Measurements from ENCODE around the gene PINK1. TPM values are rescaled to one million over a fixed set of nuclear protein-coding genes. Genes with fewer than 3 reads are reported as not detected.
A peak's percentile ranks its signal among the peaks of the same experiment; 100 is the strongest.

PINK1 gene
- total and polyA plus RNA-seq, 7 experiments from 2014 or later, result 4.3 to 30.8 (median 17.0) TPM

DNA sequence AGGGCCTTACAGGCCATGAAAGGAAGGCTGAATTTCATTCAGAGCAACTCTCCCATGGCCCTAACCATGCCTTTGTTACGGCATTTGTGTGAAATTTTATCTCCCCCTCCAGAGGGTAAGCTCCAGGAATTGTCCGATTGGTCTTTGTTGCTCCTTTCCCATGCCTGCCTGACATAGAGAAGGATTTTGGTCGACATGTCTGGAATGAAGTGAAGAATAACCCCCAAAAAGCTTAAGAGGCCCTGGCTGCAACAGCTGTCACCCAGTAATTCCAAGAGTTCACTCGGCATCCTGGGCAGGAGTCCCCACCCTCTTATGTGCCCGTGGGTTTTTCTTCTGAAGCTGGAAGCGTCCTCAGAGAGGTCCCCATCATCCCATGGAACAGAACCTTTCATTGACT lies 23.7 kb upstream of the PINK1 start:
- H3K27me3 ChIP-seq (ENCODE audit: control insufficient read depth in 2 of 2, insufficient read depth in 2 of 2, low read length in 2 of 2), result no peaks in the 10 kb centered on the region
- Mint-ChIP-seq H3K4me1 (no peaks in the 10 kb centered on the region), H3K27me3 (peaks cover 0 to 9% (median 5%) of the 10 kb centered on the region in 5 donors), H3K27ac (no peak overlapping the region), H3K9me3 (no peaks in the 10 kb centered on the region), H3K4me3 (no peak overlapping the region), H3K36me3 (no peaks in the 10 kb centered on the region)
- CTCF ChIA-PET, result no interaction called here
- H3K4me1 ChIP-seq (ENCODE audit: control insufficient read depth in 2 of 2, insufficient read depth in 2 of 2, low read length in 2 of 2), result no peaks in the 10 kb centered on the region
- DNase-seq, result no peak
- POLR2A ChIA-PET, result no interaction called here
- H3K9me3 ChIP-seq (ENCODE audit: control insufficient read depth in 2 of 3, low read length in 3 of 3), result no peaks in the 10 kb centered on the region
- no peak overlapping the region for H3K27ac ChIP-seq (ENCODE audit: low read depth, low read length)
- intact Hi-C loops (cut with micrococcal nuclease), result no loop called here
- ATAC-seq, result no peak
- no peaks in the 10 kb centered on the region for H3K36me3 ChIP-seq (ENCODE audit: control insufficient read depth in 2 of 3, insufficient read depth in 3 of 3, low read length in 3 of 3)
- H3K4me3 ChIP-seq (ENCODE audit: low read length), result no peak overlapping the region

DNA sequence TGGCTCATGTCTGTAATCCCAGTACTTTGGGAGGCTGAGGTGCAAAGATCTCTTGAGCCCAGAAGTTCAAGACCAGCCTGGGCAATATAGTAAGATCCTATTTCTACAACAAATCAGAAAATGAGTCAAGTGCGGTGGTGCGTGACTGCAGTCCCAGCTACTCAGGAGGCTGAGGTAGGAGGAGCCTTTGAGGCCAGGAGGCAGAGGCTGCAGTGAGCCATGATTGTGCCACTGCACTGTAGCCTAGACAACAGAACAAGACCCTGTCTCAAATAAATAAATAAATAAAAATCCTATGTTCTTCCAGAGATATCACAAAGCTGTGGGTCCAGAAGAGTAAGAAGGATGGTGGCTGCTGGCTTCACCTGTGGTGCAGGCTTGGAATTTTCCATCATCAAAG lies 22.3 kb upstream of the PINK1 start:
- Histone ChIP-seq H3K4me1 (ENCODE audit: control insufficient read depth in 2 of 2, insufficient read depth in 2 of 2, low read length in 2 of 2) (no peaks in the 10 kb centered on the region), H3K9me3 (ENCODE audit: control insufficient read depth in 2 of 3, low read length in 3 of 3) (no peaks in the 10 kb centered on the region), H3K27ac (ENCODE audit: low read depth, low read length) (no peak overlapping the region), H3K36me3 (ENCODE audit: control insufficient read depth in 2 of 3, insufficient read depth in 3 of 3, low read length in 3 of 3) (no peaks in the 10 kb centered on the region), H3K27me3 (ENCODE audit: control insufficient read depth in 2 of 2, insufficient read depth in 2 of 2, low read length in 2 of 2) (no peaks in the 10 kb centered on the region), H3K4me3 (ENCODE audit: low read length) (no peak overlapping the region)
- DNase-seq (no peak), ATAC-seq (no peak)
- ChIA-PET CTCF (no interaction called here), POLR2A (no interaction called here)
- no peak overlapping the region for H3K4me3 Mint-ChIP-seq
- peaks cover 0 to 7% (median 3%) of the 10 kb centered on the region in 5 donors for H3K27me3 Mint-ChIP-seq
- H3K27ac Mint-ChIP-seq, result no peak overlapping the region
- intact Hi-C loops (cut with micrococcal nuclease), result no loop called here
- no peaks in the 10 kb centered on the region for H3K4me1 Mint-ChIP-seq
- no peaks in the 10 kb centered on the region for H3K9me3 Mint-ChIP-seq
- H3K36me3 Mint-ChIP-seq, result no peaks in the 10 kb centered on the region

DNA sequence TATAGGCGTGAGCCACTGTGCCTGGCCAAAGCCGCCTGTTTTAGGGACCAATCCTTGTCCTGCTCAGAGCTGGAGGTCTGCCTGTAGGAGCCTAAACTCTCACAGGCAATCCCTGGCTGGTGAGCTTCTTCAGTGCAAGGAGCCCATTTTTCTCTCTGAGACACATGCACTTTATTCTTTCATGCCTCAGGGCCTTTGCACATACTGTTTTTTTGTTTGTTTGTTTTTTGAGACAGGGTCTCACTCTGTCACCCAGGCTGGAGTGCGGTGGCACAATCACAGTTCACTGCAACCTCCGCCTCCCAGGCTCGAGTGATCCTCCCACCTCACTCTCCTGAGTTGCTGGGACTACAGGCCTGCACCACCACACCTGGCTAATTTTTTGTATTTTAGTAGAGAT lies 21.6 kb upstream of the PINK1 start:
- no peaks in the 10 kb centered on the region for H3K9me3 Mint-ChIP-seq
- ATAC-seq (no peak), DNase-seq (no peak)
- H3K27ac Mint-ChIP-seq, result no peak overlapping the region
- ChIA-PET POLR2A (no interaction called here), CTCF (no interaction called here)
- no peaks in the 10 kb centered on the region for H3K9me3 ChIP-seq (ENCODE audit: control insufficient read depth in 2 of 3, low read length in 3 of 3)
- no peaks in the 10 kb centered on the region for H3K4me1 ChIP-seq (ENCODE audit: control insufficient read depth in 2 of 2, insufficient read depth in 2 of 2, low read length in 2 of 2)
- no peaks in the 10 kb centered on the region for H3K27me3 ChIP-seq (ENCODE audit: control insufficient read depth in 2 of 2, insufficient read depth in 2 of 2, low read length in 2 of 2)
- peaks cover 0 to 13% (median 5%) of the 10 kb centered on the region in 5 donors for H3K27me3 Mint-ChIP-seq
- intact Hi-C loops (cut with micrococcal nuclease), result no loop called here
- no peak overlapping the region for H3K4me3 ChIP-seq (ENCODE audit: low read length)
- H3K27ac ChIP-seq (ENCODE audit: low read depth, low read length), result no peak overlapping the region
- no peaks in the 10 kb centered on the region for H3K36me3 Mint-ChIP-seq
- H3K4me1 Mint-ChIP-seq, result peaks cover 0 to 3% (median 0%) of the 10 kb centered on the region in 7 donors
- H3K36me3 ChIP-seq (ENCODE audit: control insufficient read depth in 2 of 3, insufficient read depth in 3 of 3, low read length in 3 of 3), result no peaks in the 10 kb centered on the region
- no peak overlapping the region for H3K4me3 Mint-ChIP-seq

DNA sequence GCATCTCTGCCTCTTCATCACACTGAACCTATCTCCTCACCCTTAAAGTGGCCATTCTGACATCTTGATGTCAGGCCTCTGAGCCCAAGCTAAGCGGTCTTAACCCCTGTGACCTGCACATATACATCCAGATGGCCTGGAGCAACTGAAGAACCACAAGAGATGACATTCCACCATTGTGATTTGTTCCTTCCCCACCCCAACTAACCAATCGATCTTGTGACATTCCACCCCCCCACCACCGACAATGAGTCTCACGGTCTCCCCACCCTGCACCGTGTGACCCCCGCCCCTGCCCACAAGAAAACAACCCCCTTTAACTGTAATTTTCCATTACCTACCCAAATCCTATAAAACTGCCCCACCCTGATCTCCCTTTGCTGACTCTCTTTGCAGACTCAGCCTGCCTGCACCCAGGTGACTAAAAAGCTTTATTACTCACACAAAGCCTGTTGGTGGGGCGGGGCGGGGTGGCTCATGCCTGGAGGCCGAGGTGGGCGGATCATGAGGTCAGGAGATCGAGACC lies 21.0 kb upstream of the PINK1 start:
- H3K4me3 Mint-ChIP-seq, result no peak overlapping the region
- no peak for DNase-seq
- Histone ChIP-seq H3K9me3 (ENCODE audit: control insufficient read depth in 2 of 3, low read length in 3 of 3) (no peaks in the 10 kb centered on the region), H3K27me3 (ENCODE audit: control insufficient read depth in 2 of 2, insufficient read depth in 2 of 2, low read length in 2 of 2) (no peaks in the 10 kb centered on the region), H3K27ac (ENCODE audit: low read depth, low read length) (no peak overlapping the region), H3K4me3 (ENCODE audit: low read length) (no peak overlapping the region), H3K36me3 (ENCODE audit: control insufficient read depth in 2 of 3, insufficient read depth in 3 of 3, low read length in 3 of 3) (no peaks in the 10 kb centered on the region), H3K4me1 (ENCODE audit: control insufficient read depth in 2 of 2, insufficient read depth in 2 of 2, low read length in 2 of 2) (no peaks in the 10 kb centered on the region)
- H3K9me3 Mint-ChIP-seq, result no peaks in the 10 kb centered on the region
- H3K36me3 Mint-ChIP-seq, result no peaks in the 10 kb centered on the region
- ATAC-seq, result no peak
- ChIA-PET POLR2A (no interaction called here), CTCF (no interaction called here)
- peaks cover 0 to 14% (median 7%) of the 10 kb centered on the region in 5 donors for H3K27me3 Mint-ChIP-seq
- H3K4me1 Mint-ChIP-seq, result peaks cover 0 to 8% (median 0%) of the 10 kb centered on the region in 7 donors
- H3K27ac Mint-ChIP-seq, result no peak overlapping the region
- intact Hi-C loops (cut with micrococcal nuclease), result no loop called here

DNA sequence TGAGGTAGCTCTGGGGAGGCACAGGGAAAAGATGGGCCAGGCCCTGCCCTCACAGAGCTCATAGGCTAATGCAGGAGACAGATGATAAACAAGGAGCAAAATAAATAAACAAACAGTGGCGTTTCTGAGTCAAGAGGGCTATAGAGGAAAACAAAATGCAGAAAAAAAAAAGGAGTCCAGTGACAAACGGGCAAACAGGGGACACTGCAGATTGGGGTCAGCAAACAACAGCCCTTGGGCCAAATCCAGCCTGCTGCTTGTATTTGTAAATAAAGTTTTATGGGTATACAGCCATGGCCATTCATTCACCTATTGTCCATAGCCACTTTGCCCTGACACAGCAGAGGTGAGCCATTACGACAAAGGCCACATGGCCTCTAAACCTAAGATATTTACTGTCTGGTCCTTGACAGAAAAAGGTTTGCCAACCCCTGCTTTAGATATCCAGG lies 19.1 kb upstream of the PINK1 start:
- Mint-ChIP-seq H3K36me3 (no peaks in the 10 kb centered on the region), H3K4me3 (no peak overlapping the region), H3K27me3 (peaks cover 0 to 12% (median 7%) of the 10 kb centered on the region in 5 donors), H3K27ac (no peak overlapping the region), H3K4me1 (peaks cover 0 to 8% (median 0%) of the 10 kb centered on the region in 7 donors), H3K9me3 (no peaks in the 10 kb centered on the region)
- intact Hi-C loops (cut with micrococcal nuclease), result no loop called here
- DNase-seq, result no peak
- no peaks in the 10 kb centered on the region for H3K36me3 ChIP-seq (ENCODE audit: control insufficient read depth in 2 of 3, insufficient read depth in 3 of 3, low read length in 3 of 3)
- H3K4me1 ChIP-seq (ENCODE audit: control insufficient read depth in 2 of 2, insufficient read depth in 2 of 2, low read length in 2 of 2), result no peaks in the 10 kb centered on the region
- ATAC-seq, result no peak
- ChIA-PET CTCF (no interaction called here), POLR2A (no interaction called here)
- no peak overlapping the region for H3K27ac ChIP-seq (ENCODE audit: low read depth, low read length)
- H3K9me3 ChIP-seq (ENCODE audit: control insufficient read depth in 2 of 3, low read length in 3 of 3), result no peaks in the 10 kb centered on the region
- no peaks in the 10 kb centered on the region for H3K27me3 ChIP-seq (ENCODE audit: control insufficient read depth in 2 of 2, insufficient read depth in 2 of 2, low read length in 2 of 2)
- H3K4me3 ChIP-seq (ENCODE audit: low read length), result no peak overlapping the region

DNA sequence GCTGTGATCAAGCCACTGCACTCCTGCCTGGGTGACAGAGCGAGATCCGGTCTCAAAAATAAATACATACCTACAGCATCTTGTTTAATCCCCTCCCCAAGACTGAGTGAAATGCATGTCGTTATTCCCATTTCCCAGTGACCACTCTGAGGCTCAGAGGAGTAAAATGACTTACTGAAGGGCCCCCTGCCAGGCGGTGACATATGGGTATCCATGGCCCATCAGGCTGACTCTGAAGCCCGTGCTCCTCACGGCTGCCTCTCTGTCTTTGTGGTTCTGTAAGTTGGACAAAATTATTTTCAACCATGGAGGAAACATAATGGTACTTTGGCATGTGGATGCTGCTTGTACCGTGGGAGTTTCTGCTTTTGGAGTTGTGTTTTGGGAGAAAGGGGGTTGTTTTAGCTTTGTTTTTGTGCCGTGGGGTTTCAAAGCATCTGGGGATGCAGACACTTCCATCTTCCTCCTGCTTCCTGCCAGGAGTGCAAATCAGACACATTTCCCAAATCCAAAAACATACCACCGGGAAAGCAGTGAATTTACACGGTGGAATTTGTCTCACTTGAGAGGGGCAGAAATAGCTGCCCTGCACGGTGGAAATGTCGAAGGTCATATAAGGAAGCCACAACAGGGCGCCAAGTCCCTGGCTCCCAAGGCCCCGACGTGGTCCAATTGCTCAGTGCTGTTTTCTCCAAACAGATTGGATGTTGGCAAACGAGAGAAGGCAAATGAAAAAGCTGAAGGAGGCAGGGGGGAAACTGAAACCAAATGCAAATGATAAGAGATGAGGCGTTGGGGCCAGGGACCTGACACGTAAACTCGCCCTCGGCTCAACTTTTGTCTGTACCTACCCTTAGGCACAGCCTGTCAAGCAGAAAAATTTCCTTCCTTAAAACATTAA lies 17.1 kb upstream of the PINK1 start:
- H3K27ac Mint-ChIP-seq, result no peak overlapping the region
- H3K9me3 Mint-ChIP-seq, result no peaks in the 10 kb centered on the region
- peaks cover 0 to 17% (median 7%) of the 10 kb centered on the region in 5 donors for H3K27me3 Mint-ChIP-seq
- POLR2A ChIA-PET, result no interaction called here
- H3K27me3 ChIP-seq (ENCODE audit: control insufficient read depth in 2 of 2, insufficient read depth in 2 of 2, low read length in 2 of 2), result no peaks in the 10 kb centered on the region
- H3K4me1 ChIP-seq (ENCODE audit: control insufficient read depth in 2 of 2, insufficient read depth in 2 of 2, low read length in 2 of 2), result no peaks in the 10 kb centered on the region
- intact Hi-C loops (cut with micrococcal nuclease), result no loop called here
- peaks cover 0 to 8% (median 0%) of the 10 kb centered on the region in 7 donors for H3K4me1 Mint-ChIP-seq
- DNase-seq, result no peak
- H3K27ac ChIP-seq (ENCODE audit: low read depth, low read length), result no peak overlapping the region
- no peak overlapping the region for H3K4me3 ChIP-seq (ENCODE audit: low read length)
- ATAC-seq, result no peak
- CTCF ChIA-PET, result no interaction called here
- H3K4me3 Mint-ChIP-seq, result peak overlapping the region in 1 of 10 donors; percentile 22
- H3K36me3 ChIP-seq (ENCODE audit: control insufficient read depth in 2 of 3, insufficient read depth in 3 of 3, low read length in 3 of 3), result no peaks in the 10 kb centered on the region
- H3K9me3 ChIP-seq (ENCODE audit: control insufficient read depth in 2 of 3, low read length in 3 of 3), result no peaks in the 10 kb centered on the region
- H3K36me3 Mint-ChIP-seq, result no peaks in the 10 kb centered on the region
